ENCODE data around the gene TFCP2L1. TPM values are rescaled to one million over a fixed set of nuclear protein-coding genes. Genes with fewer than 3 reads are reported as not detected.

The TFCP2L1 gene
- total RNA-seq, 4 donors from 2014 or later = 3.6 to 7.9 (median 5.9) TPM

DNA sequence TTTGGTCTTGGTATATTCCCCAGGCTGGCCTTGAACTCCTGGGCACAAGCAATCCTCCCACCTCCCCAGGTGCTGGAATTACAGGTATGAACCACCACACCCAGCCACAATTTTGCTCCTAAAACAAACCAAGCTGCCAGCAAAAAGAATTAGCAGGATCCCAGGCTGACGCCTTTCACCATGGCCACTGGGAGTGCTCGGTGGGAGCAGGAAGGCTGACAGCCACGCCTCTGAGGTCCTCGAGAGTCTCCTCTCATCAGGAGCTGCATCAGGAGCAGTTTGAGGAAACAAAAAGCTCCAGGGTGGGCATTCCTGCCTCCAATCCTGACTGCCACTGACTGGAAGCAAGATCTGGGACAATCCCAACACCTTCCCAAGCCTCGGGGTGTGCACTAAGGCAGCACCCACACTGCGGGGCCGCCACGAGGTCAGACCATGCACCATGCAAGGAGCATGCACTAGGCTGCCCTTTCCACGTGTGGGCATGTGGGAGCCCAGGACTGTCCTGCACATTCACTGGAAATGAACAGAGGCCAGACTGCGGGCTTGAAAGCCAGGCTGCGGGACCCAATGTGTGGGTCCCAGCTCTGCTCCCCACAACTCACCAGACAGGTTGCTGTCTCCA lies 51.4 kb downstream of the TFCP2L1 start:
- TF ChIP-seq CTCF (IDR thresholded peaks at IDR 0.05; ENCODE audit: low read depth) = no peak

- TF ChIP-seq CTCF (IDR thresholded peaks at IDR 0.05; ENCODE audit: low read depth) = no peak
Observed at GRCh38 chr2:121232626-121233265, 52.3 kb downstream of the TFCP2L1 start.

DNA sequence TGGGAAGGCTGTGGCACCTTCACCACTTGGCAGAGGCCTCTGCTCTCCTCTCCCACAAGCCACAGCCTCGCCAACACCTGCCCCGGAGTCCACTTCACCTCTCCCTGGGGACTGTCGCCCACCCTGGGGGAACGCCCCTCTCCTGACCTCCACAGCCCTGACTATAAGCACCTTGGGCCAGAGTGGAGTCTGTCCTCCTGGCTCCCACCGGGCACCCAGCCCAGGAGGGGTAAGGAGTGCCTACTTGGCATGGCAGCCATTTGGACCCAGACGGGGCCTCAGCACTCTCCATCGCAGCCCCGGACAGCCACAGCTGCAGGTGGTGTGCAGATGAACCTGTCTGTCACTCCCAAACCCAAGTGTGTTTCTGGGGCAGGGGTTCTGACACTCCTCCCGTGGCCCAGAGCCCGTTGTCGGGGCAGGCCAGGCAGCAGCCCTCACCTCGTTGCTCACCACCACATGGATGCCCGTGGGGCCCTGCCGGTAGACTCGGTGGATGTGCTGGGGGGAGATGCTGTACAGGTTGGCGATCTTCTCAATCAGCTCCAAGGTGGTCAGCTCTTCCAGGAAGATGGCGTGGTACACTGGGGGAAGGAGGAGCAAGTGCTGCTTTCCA lies 53.5 kb downstream of the TFCP2L1 start:
- TF ChIP-seq CTCF (IDR thresholded peaks at IDR 0.05; ENCODE audit: low read depth) = no peak

- no peak for TF ChIP-seq CTCF (IDR thresholded peaks at IDR 0.05; ENCODE audit: low read depth)
Observed at GRCh38 chr2:121228521-121228920, 56.5 kb downstream of the TFCP2L1 start.

DNA sequence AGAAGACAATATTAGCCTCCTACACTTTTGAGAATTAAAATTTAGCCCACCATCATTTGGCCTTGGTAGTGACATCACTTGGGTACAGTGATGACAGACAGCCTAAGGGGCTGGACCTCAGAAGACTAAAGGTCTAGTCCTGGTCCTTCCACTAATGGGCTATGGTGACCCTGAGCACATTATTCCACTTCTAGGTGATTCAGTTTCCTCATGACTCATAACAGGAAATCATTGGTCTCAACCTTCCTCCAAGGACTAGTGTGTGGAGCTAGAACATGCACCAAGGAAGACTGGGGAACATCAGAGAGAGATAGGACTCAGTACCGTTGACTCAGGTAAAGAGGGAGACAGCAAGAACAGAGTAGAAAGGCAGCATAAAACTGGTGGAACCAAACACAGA lies 64.0 kb downstream of the TFCP2L1 start:
- TF ChIP-seq CTCF (IDR thresholded peaks at IDR 0.05; ENCODE audit: low read depth) = no peak

GRCh38 chr2:121219866-121220265 lies 65.1 kb downstream of the TFCP2L1 start:
- no peak for TF ChIP-seq CTCF (IDR thresholded peaks at IDR 0.05; ENCODE audit: low read depth)

DNA sequence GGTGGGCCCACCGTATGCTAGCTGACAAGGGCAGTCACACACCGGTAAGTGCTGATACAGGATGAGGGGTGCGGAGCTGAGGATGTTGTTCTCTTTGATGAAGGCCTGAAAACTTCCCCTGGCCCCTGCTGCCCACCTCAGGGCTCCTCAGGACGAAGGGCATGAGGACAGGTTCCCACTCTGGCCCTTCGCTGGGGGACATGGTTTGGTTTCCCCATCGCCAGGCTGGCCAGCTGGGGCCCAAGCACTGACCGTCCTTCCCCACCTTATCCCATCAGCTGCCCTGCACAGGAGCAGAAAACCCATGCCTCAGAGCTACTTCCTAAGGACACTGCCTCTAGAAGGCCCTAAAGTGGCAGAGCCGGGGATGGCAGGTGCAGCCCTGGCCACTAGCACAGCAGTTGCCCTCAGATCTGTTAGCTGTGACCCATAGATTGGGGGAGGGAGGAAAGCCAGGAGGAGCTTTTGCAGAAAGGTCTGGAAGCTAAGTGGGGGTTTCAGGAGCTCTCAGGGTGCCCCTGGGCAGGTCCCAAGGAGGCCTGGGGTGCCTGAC lies 66.5 kb downstream of the TFCP2L1 start:
- TF ChIP-seq CTCF (IDR thresholded peaks at IDR 0.05; ENCODE audit: low read depth) = no peak
